H1 (cell line): ENCODE results near the gene HOXA6. TPM values are rescaled to one million over a fixed set of nuclear protein-coding genes. Genes with fewer than 3 reads are reported as not detected.

Experiments used
- CHD7 ChIP-seq: fragments of 300-600 bp; sonication (generic); IDR thresholded peaks from 2 replicates; pipeline ENCODE4 v1.7.1; 2012; ENCODE audit warnings: low read length, moderate library complexity, mild to moderate bottlenecking, inconsistent platforms; ENCODE audit not compliant: insufficient replicate concordance
- GABPA ChIP-seq: IDR thresholded peaks from 2 replicates; pipeline ENCODE4 v1.6.1; 2011; ENCODE audit warnings: mild to moderate bottlenecking, low read length, moderate library complexity, borderline replicate concordance; ENCODE audit not compliant: insufficient read depth
- GTF2F1 ChIP-seq: IDR thresholded peaks from 2 replicates; pipeline ENCODE4 v1.6.1; 2012; ENCODE audit warnings: low read depth, low read length, improper control_type of control experiment, borderline replicate concordance
- PHF8 ChIP-seq: fragments of 200-600 bp; sonication (generic); conservative IDR thresholded peaks from 2 replicates; pipeline ENCODE4 v1.7.1; 2012; ENCODE audit warnings: low read depth, mild to moderate bottlenecking, inconsistent platforms, low read length, moderate library complexity
- RAD21 ChIP-seq, 2 experiments: IDR thresholded peaks in 1 of 2; conservative IDR thresholded peaks in 1 of 2; 2 replicates each; pipeline ENCODE4 v1.6.1; 2011; ENCODE audit warnings: low read depth in 2 of 2, low read length in 2 of 2, improper control_type of control experiment in 1 of 2, inconsistent platforms in 1 of 2, mild to moderate bottlenecking in 1 of 2, moderate library complexity in 1 of 2
- SAP30 ChIP-seq: fragments of 300-600 bp; sonication (generic); IDR thresholded peaks from 2 replicates; pipeline ENCODE4 v1.7.1; 2012; ENCODE audit warnings: low read length, moderate library complexity, mild to moderate bottlenecking, inconsistent platforms; ENCODE audit not compliant: insufficient read depth, insufficient replicate concordance
- SUZ12 ChIP-seq: fragments of 200-600 bp; sonication (generic); IDR thresholded peaks from 2 replicates; pipeline ENCODE4 v1.6.1; 2012; ENCODE audit warnings: mild to moderate bottlenecking, inconsistent platforms, low read length, moderate library complexity, mixed read lengths
- TAF7 ChIP-seq: optimal IDR thresholded peaks from 2 replicates; pipeline ENCODE3; 2011; ENCODE audit warnings: low read depth, mild to moderate bottlenecking, inconsistent platforms, low read length, moderate library complexity, borderline replicate concordance
- polyA plus RNA-seq, 7 experiments: library from polyadenylated mRNA; depleted of rRNA in 3 of 7; stranded (reverse) in 5 of 7; unstranded in 2 of 7; fragments of >200 nt in 5 of 7; fragments of 200-250 nt in 2 of 7; gene quantifications; 1 replicate in 5 of 7; 2 replicates in 1 of 7; 4 replicates in 1 of 7; pipeline versions ENCODE4 v1.2.1 to v1.2.3, GENCODE V29; 2011 to 2013; ENCODE audit warnings: missing spikeins in 2 of 7, mixed read lengths in 2 of 7
- total RNA-seq: library from RNA; stranded (reverse); fragmentation: NEBNext Ultra II Directional; extraction: Animal tissue kit (Norgen Biotek cat#: 25700); gene quantifications from 2 replicates; pipeline ENCODE4 v1.2.1, GENCODE V29; 2021

HOXA6 gene
- total and polyA plus RNA-seq, 2 of the 8 experiments (the other 6 are each of a cell fraction or from before 2014, with no cell fraction given) = not detected

DNA sequence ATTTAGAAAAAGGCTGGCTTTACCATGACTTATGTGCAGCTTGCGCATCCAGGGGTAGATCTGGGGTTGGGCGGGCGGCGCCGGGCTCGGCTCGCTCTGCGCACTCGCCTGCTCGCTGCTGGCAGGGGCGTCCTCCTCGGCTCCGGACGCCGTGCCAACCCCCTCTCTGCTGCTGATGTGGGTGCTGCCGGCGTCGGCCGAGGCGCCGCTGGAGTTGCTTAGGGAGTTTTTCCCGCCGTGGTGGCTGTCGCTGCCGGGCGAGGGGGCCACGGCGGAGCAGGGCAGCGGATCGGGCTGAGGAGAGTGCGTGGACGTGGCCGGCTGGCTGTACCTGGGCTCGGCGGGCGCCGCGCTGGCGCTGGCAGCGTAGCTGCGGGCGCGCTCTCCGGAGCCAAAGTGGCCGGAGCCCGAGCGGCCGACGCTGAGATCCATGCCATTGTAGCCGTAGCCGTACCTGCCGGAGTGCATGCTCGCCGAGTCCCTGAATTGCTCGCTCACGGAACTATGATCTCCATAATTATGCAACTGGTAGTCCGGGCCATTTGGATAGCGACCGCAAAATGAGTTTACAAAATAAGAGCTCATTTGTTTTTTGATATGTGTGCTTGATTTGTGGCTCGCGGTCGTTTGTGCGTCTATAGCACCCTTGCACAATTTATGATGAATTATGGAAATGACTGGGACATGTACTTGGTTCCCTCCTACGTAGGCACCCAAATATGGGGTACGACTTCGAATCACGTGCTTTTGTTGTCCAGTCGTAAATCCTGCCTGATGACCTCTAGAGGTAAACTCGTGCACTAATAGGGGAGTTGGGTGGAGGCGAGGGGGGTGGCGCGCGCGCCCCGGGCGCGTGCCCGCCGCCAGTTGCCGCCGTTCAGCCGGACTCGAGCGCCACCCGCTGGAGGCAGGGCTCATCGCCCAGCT, 4.3 kb downstream of the HOXA6 start, which contains the start of gene HOXA5 (continued):
- TF ChIP-seq CHD7 (no peak), SUZ12 (peak; percentile 91), PHF8 (no peak), GTF2F1 (no peak), RAD21 (IDR thresholded peaks at IDR 0.05 in 1 of 2, conservative IDR thresholded peaks at IDR 0.05 in 1 of 2; ENCODE audit: low read depth in 2 of 2, low read length in 2 of 2) (peak; percentile 93 to 97), TAF7 (no peak), SAP30 (no peak), GABPA (no peak)
